ENCODE results near the gene SLCO4A1. TPM values are rescaled to one million over a fixed set of nuclear protein-coding genes. Genes with fewer than 3 reads are reported as not detected.
A peak's percentile ranks its signal among the peaks of the same experiment; 100 is the strongest.

The SLCO4A1 gene
- total RNA-seq, 2 experiments from 2014 or later: 57.5 to 61.9 TPM

- H3K4me3 Mint-ChIP-seq: no peak overlapping the region
- DNase-seq: no peak
- H3K27ac Mint-ChIP-seq: no peak overlapping the region
- H3K36me3 Mint-ChIP-seq: no peaks in the 10 kb centered on the region
- POLR2A ChIA-PET: no interaction called here
- H3K27me3 Mint-ChIP-seq: peaks cover 44% of the 10 kb centered on the region
- no peak for ATAC-seq (ENCODE audit: low read depth)
- H3K9me3 Mint-ChIP-seq: no peaks in the 10 kb centered on the region
- peaks cover 5% of the 10 kb centered on the region for H3K4me1 Mint-ChIP-seq
Measured at GRCh38 chr20:62710886-62711702, 68.8 kb downstream of the SLCO4A1 start.

- ATAC-seq (ENCODE audit: low read depth) (no peak), DNase-seq (no peak)
- no peaks in the 10 kb centered on the region for H3K36me3 Mint-ChIP-seq
- H3K27me3 Mint-ChIP-seq: peaks cover 41% of the 10 kb centered on the region
- no peak overlapping the region for H3K27ac Mint-ChIP-seq
- H3K4me3 Mint-ChIP-seq: no peak overlapping the region
- POLR2A ChIA-PET: no interaction called here
- peaks cover 10% of the 10 kb centered on the region for H3K4me1 Mint-ChIP-seq
- no peaks in the 10 kb centered on the region for H3K9me3 Mint-ChIP-seq
Measured at GRCh38 chr20:62711703-62712101, 69.4 kb downstream of the SLCO4A1 start.

GRCh38 chr20:62712606-62713005 is 70.3 kb downstream of the SLCO4A1 start:
- peaks cover 10% of the 10 kb centered on the region for H3K4me1 Mint-ChIP-seq
- no peaks in the 10 kb centered on the region for H3K36me3 Mint-ChIP-seq
- POLR2A ChIA-PET: no interaction called here
- H3K27ac Mint-ChIP-seq: no peak overlapping the region
- H3K9me3 Mint-ChIP-seq: no peaks in the 10 kb centered on the region
- ATAC-seq (ENCODE audit: low read depth) (no peak), DNase-seq (no peak)
- H3K4me3 Mint-ChIP-seq: no peak overlapping the region
- peaks cover 34% of the 10 kb centered on the region for H3K27me3 Mint-ChIP-seq

- DNase-seq (no peak), ATAC-seq (ENCODE audit: low read depth) (no peak)
- Mint-ChIP-seq H3K36me3 (no peaks in the 10 kb centered on the region), H3K4me1 (peaks cover 10% of the 10 kb centered on the region), H3K27me3 (peaks cover 29% of the 10 kb centered on the region), H3K4me3 (no peak overlapping the region), H3K27ac (no peak overlapping the region), H3K9me3 (peaks cover under 1% of the 10 kb centered on the region)
- POLR2A ChIA-PET: interaction anchor here (1.3 kb wide), 1 partner anchor 80 kb away, joined by 3 read pairs; no protein-coding TSS in a partner anchor
Measured at GRCh38 chr20:62714006-62714405, 71.7 kb downstream of the SLCO4A1 start.

- no peak overlapping the region for H3K27ac Mint-ChIP-seq
- H3K4me3 Mint-ChIP-seq: peak overlapping the region; percentile 39
- peaks cover 29% of the 10 kb centered on the region for H3K27me3 Mint-ChIP-seq
- peaks cover 4% of the 10 kb centered on the region for H3K36me3 Mint-ChIP-seq
- DNase-seq (no peak), ATAC-seq (ENCODE audit: low read depth) (no peak)
- peaks cover 8% of the 10 kb centered on the region for H3K9me3 Mint-ChIP-seq
- POLR2A ChIA-PET: interaction anchor here (1.1 to 1.3 kb wide), 2 partner anchors 80 to 91 kb away, joined by 3 read pairs; no protein-coding TSS in a partner anchor
- peaks cover 10% of the 10 kb centered on the region for H3K4me1 Mint-ChIP-seq
Measured at GRCh38 chr20:62714799-62715198, 72.5 kb downstream of the SLCO4A1 start.

GRCh38 chr20:62715201-62715600 is 72.9 kb downstream of the SLCO4A1 start:
- Mint-ChIP-seq H3K4me3 (peak overlapping the region; percentile 39), H3K27me3 (peaks cover 25% of the 10 kb centered on the region), H3K27ac (no peak overlapping the region), H3K9me3 (peaks cover 9% of the 10 kb centered on the region), H3K4me1 (peaks cover 10% of the 10 kb centered on the region), H3K36me3 (peaks cover 4% of the 10 kb centered on the region)
- ATAC-seq (ENCODE audit: low read depth) (no peak), DNase-seq (no peak)
- POLR2A ChIA-PET: interaction anchor here (1.1 to 1.3 kb wide), 2 partner anchors 79 to 91 kb away, joined by 3 read pairs; no protein-coding TSS in a partner anchor

- ATAC-seq (ENCODE audit: low read depth): peak; percentile 92
- peaks cover 20% of the 10 kb centered on the region for H3K27me3 Mint-ChIP-seq
- peaks cover 7% of the 10 kb centered on the region for H3K36me3 Mint-ChIP-seq
- H3K4me3 Mint-ChIP-seq: peak overlapping the region; percentile 44
- H3K27ac Mint-ChIP-seq: peak overlapping the region; percentile 87
- no peak for DNase-seq
- H3K9me3 Mint-ChIP-seq: peaks cover 13% of the 10 kb centered on the region
- POLR2A ChIA-PET: interaction anchor here (0.5 to 1.1 kb wide), 2 partner anchors 80 to 95 kb away, joined by 3 to 4 read pairs; partner anchors contain the start of gene MRGBP
- peaks cover 11% of the 10 kb centered on the region for H3K4me1 Mint-ChIP-seq
Measured at GRCh38 chr20:62716198-62716940, 74.1 kb downstream of the SLCO4A1 start.

GRCh38 chr20:62716941-62717310 is 74.6 kb downstream of the SLCO4A1 start:
- no peak for ATAC-seq (ENCODE audit: low read depth)
- no peak overlapping the region for H3K27ac Mint-ChIP-seq
- H3K27me3 Mint-ChIP-seq: peaks cover 22% of the 10 kb centered on the region
- H3K36me3 Mint-ChIP-seq: peaks cover 11% of the 10 kb centered on the region
- POLR2A ChIA-PET: interaction anchor here (0.5 to 1.1 kb wide), 2 partner anchors 79 to 95 kb away, joined by 3 to 4 read pairs; partner anchors contain the start of gene MRGBP
- H3K4me3 Mint-ChIP-seq: peak overlapping the region; percentile 10
- no peak for DNase-seq
- H3K4me1 Mint-ChIP-seq: peaks cover 16% of the 10 kb centered on the region
- peaks cover 18% of the 10 kb centered on the region for H3K9me3 Mint-ChIP-seq

- ATAC-seq (ENCODE audit: low read depth) (no peak), DNase-seq (no peak)
- Mint-ChIP-seq H3K9me3 (peaks cover 22% of the 10 kb centered on the region), H3K4me3 (no peak overlapping the region), H3K27ac (no peak overlapping the region), H3K4me1 (peaks cover 16% of the 10 kb centered on the region), H3K27me3 (peaks cover 29% of the 10 kb centered on the region), H3K36me3 (peaks cover 12% of the 10 kb centered on the region)
- POLR2A ChIA-PET: interaction anchor here (1.3 kb wide), 1 partner anchor 10 kb away, joined by 3 read pairs; no protein-coding TSS in a partner anchor
Measured at GRCh38 chr20:62717933-62718332, 75.6 kb downstream of the SLCO4A1 start.

GRCh38 chr20:62718546-62718945 is 76.2 kb downstream of the SLCO4A1 start:
- peaks cover 16% of the 10 kb centered on the region for H3K4me1 Mint-ChIP-seq

GRCh38 chr20:62719250-62719935 is 77.1 kb downstream of the SLCO4A1 start:
- Mint-ChIP-seq H3K27me3 (peaks cover 20% of the 10 kb centered on the region), H3K4me3 (no peak overlapping the region), H3K4me1 (peaks cover 16% of the 10 kb centered on the region), H3K36me3 (peaks cover 12% of the 10 kb centered on the region), H3K9me3 (peaks cover 22% of the 10 kb centered on the region), H3K27ac (no peak overlapping the region)
- ATAC-seq (ENCODE audit: low read depth): no peak
- no peak for DNase-seq
- POLR2A ChIA-PET: interaction anchor here (1.3 kb wide), 1 partner anchor 9 kb away, joined by 3 read pairs; no protein-coding TSS in a partner anchor

More at GRCh38 chr20:62718546-62718945, 76.2 kb downstream of the SLCO4A1 start:
- Mint-ChIP-seq H3K27me3 (peaks cover 24% of the 10 kb centered on the region), H3K9me3 (peaks cover 22% of the 10 kb centered on the region), H3K4me3 (no peak overlapping the region), H3K36me3 (peaks cover 12% of the 10 kb centered on the region), H3K27ac (no peak overlapping the region)
- DNase-seq: no peak
- no peak for ATAC-seq (ENCODE audit: low read depth)
- POLR2A ChIA-PET: interaction anchor here (1.3 kb wide), 1 partner anchor 10 kb away, joined by 3 read pairs; no protein-coding TSS in a partner anchor
